Esophagus mucosa (tissue), 1 donor: ENCODE measurements around the gene ITGAL. TPM values are rescaled to one million over a fixed set of nuclear protein-coding genes. Genes with fewer than 3 reads are reported as not detected.
A peak's percentile ranks its signal among the peaks of the same experiment; 100 is the strongest.
"Not testable (repeated sequence)": the region's sequence is repeated elsewhere in the genome, so short reads cannot be mapped to it uniquely, and the experiment has no call there.

ENCODE experiments used
- ATAC-seq: fragments of 200-7000 bp; cut with Tn5 transposase; one replicate; pipeline ENCODE4 v1.9.1; 2020
- total RNA-seq: library from RNA; stranded (reverse); gene quantifications from one replicate; pipeline ENCODE4 v1.2.4, GENCODE V29; 2023
- donor health status: DM: yes; HTN: yes; CAD: no.

The ITGAL gene
- 2.0 TPM for total RNA-seq

DNA sequence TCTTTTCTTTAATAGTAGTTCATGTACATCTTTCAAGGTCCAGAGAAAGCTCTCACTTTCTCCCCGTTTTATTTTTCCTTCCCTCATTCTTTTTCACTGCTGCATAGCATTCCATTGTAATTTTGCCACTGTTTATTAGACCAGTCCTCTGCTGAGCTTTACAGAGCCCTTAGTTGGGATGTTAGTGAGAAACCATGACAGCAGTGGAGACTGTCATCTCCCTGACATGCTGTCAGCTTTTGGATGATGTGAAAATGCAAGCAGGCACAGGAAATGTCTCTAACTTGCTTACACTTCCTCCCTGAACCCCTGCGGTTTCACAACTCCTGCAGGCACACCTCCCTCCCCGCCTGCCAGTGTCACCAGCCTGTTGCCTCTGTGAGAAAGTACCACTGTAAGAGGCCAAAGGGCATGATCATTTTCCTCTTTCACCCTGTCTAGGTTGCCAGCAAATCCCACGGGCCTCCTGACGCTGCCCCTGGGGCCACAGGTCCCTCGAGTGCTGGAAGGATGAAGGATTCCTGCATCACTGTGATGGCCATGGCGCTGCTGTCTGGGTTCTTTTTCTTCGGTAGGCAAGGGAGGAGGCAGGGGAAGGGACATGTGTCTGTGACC is at the start of gene ITGAL:
ITGAL (plus strand) TSS at position 415 of the 615 bp plus-strand sequence; CDS start at position 511, 96 bp downstream.
- ATAC-seq = peak; percentile 55

GRCh38 chr16:30428055-30428454 is 44.5 kb upstream of the ITGAL start:
- no peak for ATAC-seq

GRCh38 chr16:30429418-30429677 is 43.2 kb upstream of the ITGAL start:
- ATAC-seq = no peak

GRCh38 chr16:30429678-30430427 is 42.7 kb upstream of the ITGAL start, which contains the start of gene DCTPP1:
Gene DCTPP1, minus strand, starts transcription at chr16:30430030. Its CDS starts 50 bp downstream, at chr16:30429980.
- peak; percentile 98 for ATAC-seq

DNA sequence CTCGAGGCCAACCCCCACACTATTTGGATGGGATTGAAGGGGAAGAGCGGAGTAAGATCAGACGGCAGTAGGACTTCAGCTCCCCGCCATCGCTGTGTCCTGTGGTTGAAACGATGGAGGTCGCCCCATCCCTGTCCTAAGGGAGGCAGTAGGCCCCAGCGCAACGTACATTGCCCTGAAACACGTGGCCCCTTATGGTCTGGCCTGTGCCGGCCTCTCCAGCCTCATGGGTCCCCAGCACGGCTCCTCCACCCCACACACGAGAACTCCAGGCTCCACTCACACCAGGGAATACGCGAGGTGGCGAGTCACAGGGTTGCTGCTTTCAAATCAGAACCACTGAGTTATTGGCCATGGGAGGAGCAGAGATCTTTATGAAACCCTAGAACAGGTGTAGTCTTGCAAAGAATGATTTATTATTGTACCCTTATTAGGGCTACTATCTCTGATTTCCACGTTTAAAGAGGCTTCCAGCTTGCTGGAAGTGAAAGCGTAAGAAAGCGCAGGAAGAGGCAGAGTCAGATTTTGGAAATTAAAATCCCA is 42.0 kb upstream of the ITGAL start:
- ATAC-seq = peak; percentile 22

DNA sequence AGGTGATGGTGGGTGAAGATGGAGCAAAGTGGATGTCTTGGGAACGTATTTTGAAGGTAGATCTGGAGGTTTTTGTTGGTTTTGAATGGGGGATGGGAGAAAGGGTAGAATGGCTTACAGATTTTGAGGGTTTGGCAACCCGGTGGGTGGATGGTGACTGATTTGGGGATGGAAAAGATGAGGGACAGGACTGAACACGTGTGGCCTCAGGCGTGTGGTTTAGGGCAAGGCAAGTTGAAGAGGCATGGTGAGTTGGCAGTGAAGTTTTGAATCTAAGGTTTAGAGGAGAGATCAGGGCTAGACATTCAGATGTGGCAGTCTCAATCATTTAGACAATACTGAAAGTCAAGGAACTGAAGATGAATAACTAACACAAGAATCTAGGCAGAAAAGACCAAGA is 37.7 kb upstream of the ITGAL start:
- ATAC-seq = no peak

DNA sequence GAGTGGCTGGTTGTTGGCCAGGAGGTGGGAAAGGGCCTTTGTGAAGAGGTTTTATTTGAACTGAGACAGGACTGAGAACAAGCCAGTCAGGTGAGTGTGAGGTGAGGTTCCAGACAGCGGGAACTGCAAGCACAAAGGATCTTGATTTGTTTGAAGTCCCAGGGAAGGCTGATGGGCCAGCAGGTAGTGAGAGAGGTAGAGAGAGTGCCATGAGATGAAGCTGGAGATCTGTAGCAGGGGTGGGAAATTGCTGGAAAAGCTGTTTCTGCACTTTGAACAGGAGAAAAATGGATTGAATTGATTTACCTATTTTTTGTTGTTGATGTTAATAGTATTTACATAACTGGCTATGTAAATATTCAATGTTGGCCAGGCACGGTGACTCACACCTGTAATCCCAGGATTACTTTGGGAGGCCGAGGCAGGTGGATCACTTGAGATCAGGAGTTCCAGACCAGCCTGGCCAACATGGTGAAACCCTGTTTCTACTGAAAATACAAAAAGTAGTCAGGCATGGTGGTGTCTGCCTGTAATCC is 35.0 kb upstream of the ITGAL start:
- ATAC-seq = peak; percentile 36

DNA sequence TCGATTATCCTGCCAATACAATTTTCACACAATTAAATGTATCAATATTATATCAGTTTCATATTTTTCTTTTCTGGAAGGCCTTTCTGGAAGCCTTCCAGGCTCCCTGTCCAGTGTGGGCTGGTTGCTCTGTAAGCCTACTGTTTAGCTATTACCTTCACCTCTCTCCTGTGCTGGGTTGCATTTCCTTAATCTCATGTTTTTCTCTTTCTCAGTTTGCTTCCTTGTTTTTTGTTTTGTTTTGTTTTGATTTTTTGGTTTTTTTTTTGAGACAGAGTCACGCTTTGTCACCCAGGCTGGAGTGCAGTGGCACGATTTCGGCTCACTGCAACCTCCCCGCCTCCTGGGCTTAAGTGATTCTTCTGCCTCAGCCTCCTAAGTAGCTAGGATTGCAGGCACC is 33.7 kb upstream of the ITGAL start:
- ATAC-seq = no peak

DNA sequence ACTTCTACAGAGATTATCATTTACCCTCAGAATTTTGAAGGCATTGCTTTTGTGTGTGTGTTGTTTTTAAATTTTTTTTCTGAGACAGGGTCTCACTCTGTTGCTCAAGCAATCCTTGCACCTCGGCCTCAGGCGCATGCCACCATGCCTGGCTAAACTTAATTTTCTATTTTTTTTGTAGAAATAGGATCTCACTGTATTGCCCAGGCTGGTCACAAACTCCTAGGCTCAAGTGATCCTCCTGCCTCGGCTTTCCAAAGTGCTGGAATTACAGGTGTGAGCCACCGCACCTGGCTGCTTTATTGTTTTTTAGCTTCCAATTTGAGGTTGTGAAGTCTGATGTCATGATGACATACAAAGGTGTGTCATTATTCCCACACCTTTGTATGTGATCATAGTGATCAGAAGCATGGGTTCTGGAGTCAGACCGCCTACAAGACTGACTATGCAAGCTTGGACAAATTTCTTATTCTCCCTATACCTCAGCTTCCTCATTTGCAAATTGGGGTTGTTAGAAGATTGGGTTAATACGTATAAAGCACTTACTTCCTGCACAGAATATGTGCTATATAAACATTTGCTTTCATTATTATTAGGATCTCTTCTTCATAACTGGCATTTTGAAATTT is 32.7 kb upstream of the ITGAL start:
- peak; percentile 52 for ATAC-seq

DNA sequence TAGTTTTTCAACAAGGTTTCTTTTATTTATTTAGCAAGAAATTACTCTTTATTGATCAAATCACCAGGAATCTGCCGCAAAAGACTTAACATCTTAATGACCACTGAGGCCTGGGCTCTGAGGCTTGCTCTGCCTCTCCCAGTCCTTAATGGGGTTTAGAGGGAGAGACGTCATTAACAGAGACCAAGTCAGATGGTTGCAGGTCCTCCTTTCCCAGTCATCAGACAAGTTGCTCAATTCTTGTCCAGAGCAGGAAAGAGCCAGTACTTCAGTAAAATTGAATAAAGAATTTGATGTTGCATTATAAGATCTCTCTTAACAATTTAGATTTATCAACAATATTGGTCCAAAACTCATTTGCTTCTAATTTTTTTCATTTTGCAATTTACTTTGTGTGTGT is 28.9 kb upstream of the ITGAL start:
- no peak for ATAC-seq

DNA sequence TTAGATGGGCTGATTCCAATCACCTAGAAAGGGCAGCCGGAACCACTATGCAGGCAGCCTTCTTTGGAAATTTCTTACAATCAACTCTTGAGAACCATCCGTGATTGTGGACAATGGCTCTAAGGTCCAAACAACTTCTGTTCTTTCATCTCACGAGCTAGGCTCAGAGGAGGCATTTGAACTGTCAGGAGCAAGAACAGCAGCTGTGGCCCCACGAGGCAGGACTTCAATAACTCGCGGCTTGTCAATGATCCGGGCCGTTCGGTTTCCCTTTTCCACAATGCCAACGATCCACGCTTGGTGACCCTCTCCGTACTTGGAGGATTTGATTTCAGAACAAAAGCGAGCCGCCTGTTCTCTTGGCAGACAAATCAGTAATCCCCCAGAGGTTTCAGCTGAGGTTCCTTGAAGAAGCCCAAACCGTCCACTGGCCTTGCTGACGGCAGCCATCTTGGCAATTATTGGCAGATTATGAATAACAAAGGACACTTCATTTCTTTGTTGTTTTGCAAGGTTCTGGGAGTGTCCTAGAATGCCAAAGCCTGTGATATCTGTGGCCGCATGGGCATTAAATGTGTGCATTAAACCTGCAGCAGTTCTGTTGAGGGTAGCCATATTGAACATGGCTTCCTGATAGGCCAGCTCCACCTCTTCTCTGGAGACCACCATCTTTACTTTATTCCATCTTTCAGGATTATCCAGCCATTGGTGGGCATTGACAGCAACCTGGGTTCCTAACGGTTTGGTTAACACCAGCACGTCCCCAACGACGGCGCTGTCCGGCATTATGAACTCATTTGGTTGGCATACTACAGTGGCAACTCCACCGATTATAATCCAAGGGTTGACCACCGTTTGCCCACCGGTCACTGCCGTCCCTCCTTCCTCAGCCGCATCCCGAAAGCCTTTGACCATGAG is 28.1 kb upstream of the ITGAL start:
- ATAC-seq = no peak

GRCh38 chr16:30445149-30445407 is 27.5 kb upstream of the ITGAL start:
- ATAC-seq = peak; percentile 57

DNA sequence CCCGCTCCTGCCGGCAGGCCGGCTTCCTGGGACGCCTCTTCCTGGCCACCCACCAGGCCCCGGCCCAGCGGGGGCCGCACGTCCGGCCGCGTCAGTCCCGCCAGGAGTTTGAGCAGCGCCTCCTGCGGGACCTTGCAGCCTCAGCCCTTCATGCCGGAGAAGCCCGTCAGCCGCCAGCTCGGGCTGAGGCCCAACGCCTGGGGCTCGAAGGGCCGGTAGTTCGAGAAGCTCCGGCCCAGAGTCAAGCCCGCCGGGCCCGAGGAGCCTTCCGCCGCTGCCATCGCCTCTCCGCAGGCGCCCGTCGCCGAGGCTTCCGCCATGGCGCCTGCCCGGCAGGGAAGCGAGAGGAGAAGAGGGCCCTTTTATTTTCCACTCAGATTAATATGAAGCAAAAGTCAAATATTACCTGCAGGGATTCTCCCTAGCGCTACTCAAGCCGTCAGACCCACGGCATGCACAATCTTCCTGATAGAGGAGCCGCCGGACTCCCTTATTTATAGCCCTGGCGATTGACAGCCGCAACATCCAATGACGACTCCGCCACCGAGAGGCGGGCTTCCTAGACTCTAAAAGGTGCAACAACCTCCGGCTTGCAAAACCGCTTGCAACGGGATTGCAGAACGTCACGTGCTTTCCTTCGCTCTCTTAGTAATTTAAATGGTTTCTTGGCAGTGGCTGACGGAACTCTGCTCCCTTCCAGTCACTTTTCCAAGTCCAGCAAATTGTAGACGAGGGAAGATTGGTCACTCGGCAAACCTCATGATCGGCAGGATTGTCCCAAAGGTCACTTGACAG is 26.9 kb upstream of the ITGAL start, which contains the start of gene SEPHS2:
SEPHS2 (minus strand) TSS at position 467 of the 795 bp plus-strand sequence; CDS start at position 320, 147 bp downstream.
- peak; percentile 95 for ATAC-seq

- ATAC-seq = no peak
Observed at GRCh38 chr16:30446203-30446595, 26.3 kb upstream of the ITGAL start.

DNA sequence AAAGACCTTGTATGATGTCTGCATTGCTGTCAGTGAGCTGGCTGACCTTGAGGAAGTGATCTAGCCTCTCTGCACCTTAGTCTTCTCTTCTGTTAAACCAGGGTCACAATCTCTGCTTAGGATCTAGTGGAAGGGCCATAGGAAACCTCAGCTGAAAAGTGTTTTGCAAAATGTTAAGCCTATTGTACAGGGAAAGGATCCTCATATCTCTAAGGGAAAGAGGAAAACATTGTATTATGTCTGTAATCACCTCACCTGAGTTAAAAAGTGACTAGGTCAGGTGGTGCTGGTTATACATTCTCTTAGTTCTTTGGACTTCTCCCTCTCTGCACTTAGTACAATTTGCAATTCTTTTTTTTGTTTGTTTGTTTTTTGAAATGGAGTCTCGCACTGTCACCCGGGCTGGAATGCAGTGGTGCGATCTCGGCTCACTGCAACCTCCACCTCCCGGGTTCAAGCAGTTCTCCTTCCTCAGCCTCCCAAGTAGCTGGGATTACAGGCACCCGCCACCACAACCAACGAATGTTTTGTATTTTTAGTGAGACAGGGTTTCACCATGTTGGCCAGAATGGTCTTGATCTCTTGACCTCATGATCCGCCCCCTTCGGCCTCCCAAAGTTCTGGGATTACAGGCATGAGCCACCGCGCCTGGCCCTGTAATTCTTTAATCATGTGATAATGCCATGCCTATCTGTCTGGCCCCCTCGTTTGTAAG is 24.9 kb upstream of the ITGAL start:
- ATAC-seq = no peak

DNA sequence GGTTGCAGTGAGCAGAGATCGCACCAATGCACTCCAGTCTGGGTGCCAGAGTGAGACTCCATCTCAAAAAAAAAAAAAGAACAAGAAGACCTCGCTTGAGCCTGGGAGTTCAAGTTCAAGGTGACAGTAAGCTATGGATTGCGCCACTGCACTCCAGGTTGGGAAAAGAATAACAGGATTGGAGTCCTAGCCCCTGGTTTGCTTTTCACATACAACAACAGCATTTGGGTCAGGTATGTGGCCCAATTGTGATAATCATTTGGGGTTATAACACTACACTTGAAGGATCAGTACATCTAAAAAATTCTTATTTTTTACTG is 23.5 kb upstream of the ITGAL start:
- ATAC-seq = no peak

- ATAC-seq = not testable (repeated sequence)
Observed at GRCh38 chr16:30452709-30453580, 19.6 kb upstream of the ITGAL start.

DNA sequence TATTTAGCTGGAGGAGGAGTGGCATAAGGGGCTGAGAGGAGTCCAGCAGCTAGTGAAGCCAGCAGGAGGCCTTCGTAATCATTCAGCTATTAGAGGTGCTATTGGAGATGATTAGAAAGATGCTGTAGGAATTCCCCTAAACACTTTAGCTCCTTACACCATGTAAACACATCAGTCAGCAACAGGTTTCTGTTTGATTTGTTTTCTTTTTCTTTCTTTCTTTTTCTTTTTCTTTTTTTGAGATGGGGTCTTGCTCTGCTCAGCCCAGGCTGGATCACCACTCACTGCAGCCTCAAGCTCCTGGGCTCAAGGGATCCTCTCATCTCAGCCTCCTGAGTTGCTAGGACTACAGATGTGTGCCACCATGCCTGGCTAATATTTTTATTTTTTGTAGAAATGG is 16.2 kb upstream of the ITGAL start:
- ATAC-seq = no peak

GRCh38 chr16:30457256-30457655 is 15.3 kb upstream of the ITGAL start:
- ATAC-seq = no peak
